Jurkat, Clone E6-1 (cell line): ENCODE results near the gene SNCA.

Experiments
- DNase-seq: peaks from one replicate; pipeline ENCODE4 v3.0.0-alpha.2; 2011; ENCODE audit warnings: low read depth, low spot score
- H3K4me3 ChIP-seq: 2 replicates; pipeline ENCODE4 v1.5.1; 2011; ENCODE audit warnings: mild to moderate bottlenecking, low read length, control low read depth, moderate library complexity

Gene SNCA

GRCh38 chr4:89765966-89766365 lies 71.0 kb downstream of the SNCA start:
- DNase-seq, result no peak
- H3K4me3 ChIP-seq, result no peak overlapping the region

GRCh38 chr4:89765528-89765927 lies 71.4 kb downstream of the SNCA start:
- no peak for DNase-seq
- no peak overlapping the region for H3K4me3 ChIP-seq

- DNase-seq, result no peak
- H3K4me3 ChIP-seq, result no peak overlapping the region
Measured at GRCh38 chr4:89762311-89762710, 74.7 kb downstream of the SNCA start.

- DNase-seq, result no peak
- no peak overlapping the region for H3K4me3 ChIP-seq
Measured at GRCh38 chr4:89759426-89759825, 77.5 kb downstream of the SNCA start.

GRCh38 chr4:89757154-89757719 lies 79.7 kb downstream of the SNCA start:
- DNase-seq, result no peak
- H3K4me3 ChIP-seq, result no peak overlapping the region

GRCh38 chr4:89755220-89755619 lies 81.7 kb downstream of the SNCA start:
- H3K4me3 ChIP-seq, result no peak overlapping the region
- DNase-seq, result no peak

GRCh38 chr4:89754531-89754930 lies 82.4 kb downstream of the SNCA start:
- no peak overlapping the region for H3K4me3 ChIP-seq
- DNase-seq, result no peak

GRCh38 chr4:89753601-89754066 lies 83.3 kb downstream of the SNCA start:
- H3K4me3 ChIP-seq, result no peak overlapping the region
- DNase-seq, result no peak

- DNase-seq, result no peak
Measured at GRCh38 chr4:89752932-89753598, 83.9 kb downstream of the SNCA start.

GRCh38 chr4:89751416-89751815 lies 85.5 kb downstream of the SNCA start:
- DNase-seq, result no peak
- H3K4me3 ChIP-seq, result no peak overlapping the region

More at GRCh38 chr4:89752932-89753598, 83.9 kb downstream of the SNCA start:
- H3K4me3 ChIP-seq, result no peak overlapping the region

- no peak overlapping the region for H3K4me3 ChIP-seq
- no peak for DNase-seq
Measured at GRCh38 chr4:89746377-89746776, 90.6 kb downstream of the SNCA start.

- no peak for DNase-seq
- no peak overlapping the region for H3K4me3 ChIP-seq
Measured at GRCh38 chr4:89745708-89746107, 91.3 kb downstream of the SNCA start.

- DNase-seq, result no peak
- H3K4me3 ChIP-seq, result no peak overlapping the region
Measured at GRCh38 chr4:89744914-89745313, 92.0 kb downstream of the SNCA start.

GRCh38 chr4:89741768-89742167 lies 95.2 kb downstream of the SNCA start:
- H3K4me3 ChIP-seq, result no peak overlapping the region
- no peak for DNase-seq

- no peak overlapping the region for H3K4me3 ChIP-seq
- no peak for DNase-seq
Measured at GRCh38 chr4:89739311-89739988, 97.5 kb downstream of the SNCA start.

- H3K4me3 ChIP-seq, result no peak overlapping the region
- no peak for DNase-seq
Measured at GRCh38 chr4:89737888-89738287, 99.1 kb downstream of the SNCA start.

GRCh38 chr4:89733946-89734345 lies 103.0 kb downstream of the SNCA start:
- no peak overlapping the region for H3K4me3 ChIP-seq
- no peak for DNase-seq

- no peak overlapping the region for H3K4me3 ChIP-seq
- DNase-seq, result no peak
Measured at GRCh38 chr4:89727238-89727637, 109.7 kb downstream of the SNCA start.

- DNase-seq, result no peak
Measured at GRCh38 chr4:89725268-89725667, 111.7 kb downstream of the SNCA start.

GRCh38 chr4:89724716-89725115 lies 112.2 kb downstream of the SNCA start:
- H3K4me3 ChIP-seq, result no peak overlapping the region
- no peak for DNase-seq

More at GRCh38 chr4:89725268-89725667, 111.7 kb downstream of the SNCA start:
- H3K4me3 ChIP-seq, result no peak overlapping the region
